ENCODE measurements around the gene CUEDC2. TPM values are rescaled to one million over a fixed set of nuclear protein-coding genes. Genes with fewer than 3 reads are reported as not detected.

Gene CUEDC2
- total RNA-seq, 1 experiment from 2014 or later: 40.2 TPM

- 0 out of 2 replicates have a peak, but pooled peaks have one; percentile 46 for TF ChIP-seq E2F1 (CRISPR knock-in tag; IDR thresholded peaks at IDR 0.05)
- peak; percentile 49; the same call in 1 of the 2 replicates for TF ChIP-seq ZBTB43 (CRISPR knock-in tag; IDR thresholded peaks at IDR 0.05)
- TF ChIP-seq ZNF396 (CRISPR knock-in tag; IDR thresholded peaks at IDR 0.05; ENCODE audit: borderline replicate concordance): no peak
- peak; percentile 76 for TF ChIP-seq USF2 (CRISPR knock-in tag; IDR thresholded peaks at IDR 0.05)
- 0 out of 2 replicates have a peak, but pooled peaks have one; percentile 35 for TF ChIP-seq CBFB (CRISPR knock-in tag; IDR thresholded peaks at IDR 0.05; ENCODE audit: low read depth)
- TF ChIP-seq RELA (CRISPR knock-in tag; IDR thresholded peaks at IDR 0.05; ENCODE audit: borderline replicate concordance): no peak
- TF ChIP-seq JAZF1 (CRISPR knock-in tag; IDR thresholded peaks at IDR 0.05): no peak
- TF ChIP-seq MLX (CRISPR knock-in tag; IDR thresholded peaks at IDR 0.05): 0 out of 2 replicates have a peak, but pooled peaks have one; percentile 20
- no peak; the same call in 1 of the 2 replicates for TF ChIP-seq ESRRA (CRISPR knock-in tag; IDR thresholded peaks at IDR 0.05; ENCODE audit: borderline replicate concordance)
- TF ChIP-seq ELF4 (CRISPR knock-in tag; IDR thresholded peaks at IDR 0.05; ENCODE audit: low read depth): no peak
- no peak for TF ChIP-seq ZMAT4 (CRISPR knock-in tag; IDR thresholded peaks at IDR 0.05)
- TF ChIP-seq MXD4 (CRISPR knock-in tag; IDR thresholded peaks at IDR 0.05; ENCODE audit: borderline replicate concordance): no peak
- TF ChIP-seq SMAD4 (CRISPR knock-in tag; IDR thresholded peaks at IDR 0.05): no peak
- no peak for TF ChIP-seq TP53 (CRISPR knock-in tag; IDR thresholded peaks at IDR 0.05)
- TF ChIP-seq CREB1 (CRISPR knock-in tag; IDR thresholded peaks at IDR 0.05): no peak
- TF ChIP-seq NR3C1 (CRISPR knock-in tag; conservative IDR thresholded peaks at IDR 0.05; ENCODE audit: low read depth): no peak
- TF ChIP-seq HMGA2 (CRISPR knock-in tag; IDR thresholded peaks at IDR 0.05): no peak
- TF ChIP-seq NR2C2 (CRISPR knock-in tag; IDR thresholded peaks at IDR 0.05): peak; percentile 34; the same call in 1 of the 2 replicates
- no peak for TF ChIP-seq OVOL2 (CRISPR knock-in tag; IDR thresholded peaks at IDR 0.05; ENCODE audit: borderline replicate concordance)
- 0 out of 2 replicates have a peak, but pooled peaks have one; percentile 30 for TF ChIP-seq TEAD1 (CRISPR knock-in tag; IDR thresholded peaks at IDR 0.05)
- TF ChIP-seq FOXP4 (CRISPR knock-in tag; IDR thresholded peaks at IDR 0.05): peak; percentile 87
- no peak for TF ChIP-seq RORB (CRISPR knock-in tag; IDR thresholded peaks at IDR 0.05)
- no peak for TF ChIP-seq ZNF263 (CRISPR knock-in tag; IDR thresholded peaks at IDR 0.05; ENCODE audit: low read depth)
- 0 out of 2 replicates have a peak, but pooled peaks have one; percentile 18 for TF ChIP-seq ATF1 (CRISPR knock-in tag; IDR thresholded peaks at IDR 0.05)
- no peak for TF ChIP-seq MYBL2 (CRISPR knock-in tag; IDR thresholded peaks at IDR 0.05)
- TF ChIP-seq CREM (CRISPR knock-in tag; IDR thresholded peaks at IDR 0.05): no peak
- peak; percentile 78 for TF ChIP-seq FOXK1 (CRISPR knock-in tag; IDR thresholded peaks at IDR 0.05)
- TF ChIP-seq SMAD3 (CRISPR knock-in tag; IDR thresholded peaks at IDR 0.05; ENCODE audit: borderline replicate concordance): peak; percentile 67; the same call in 1 of the 2 replicates
- TF ChIP-seq MAX (CRISPR knock-in tag; IDR thresholded peaks at IDR 0.05): peak; percentile 73; the same call in 1 of the 2 replicates
- TF ChIP-seq ZNF416 (CRISPR knock-in tag; IDR thresholded peaks at IDR 0.05): no peak
- no peak for TF ChIP-seq ZNF425 (CRISPR knock-in tag; conservative IDR thresholded peaks at IDR 0.05)
These were observed 12.8 kb downstream of the CUEDC2 start (continued) for GRCh38 chr10:102419269-102420180.

All from WTC11 (cell line).